MM.1S (cell line): Measurements from ENCODE around the gene SAMHD1.

ENCODE experiments used
- DNase-seq: peaks from one replicate; pipeline ENCODE4 v3.0.0-alpha.2; 2015
- H2AFZ ChIP-seq: fragments of 300-600 bp; sonication (generic); 2 replicates; pipeline ENCODE4 v1.6.0; 2016; ENCODE audit warnings: antibody characterized with exemption, low read length
- H3F3A ChIP-seq: fragments of 300-600 bp; sonication (generic); 2 replicates; pipeline ENCODE4 v1.6.1; 2016; ENCODE audit warnings: mild to moderate bottlenecking, antibody characterized with exemption, low read length, moderate library complexity, mixed read lengths; ENCODE audit not compliant: insufficient read depth
- H3K27ac ChIP-seq: fragments of 300-600 bp; sonication (generic); 2 replicates; pipeline ENCODE4 v1.5.1; 2016; ENCODE audit warnings: mild to moderate bottlenecking, low read length
- H3K27me3 ChIP-seq: fragments of 300-600 bp; sonication (generic); replicated peaks from 2 replicates; pipeline ENCODE4 v1.6.0; 2016; ENCODE audit warnings: low read length; ENCODE audit not compliant: insufficient read depth
- H3K36me3 ChIP-seq: fragments of 300-600 bp; sonication (generic); replicated peaks from 2 replicates; pipeline ENCODE4 v1.6.1; 2016; ENCODE audit warnings: mild to moderate bottlenecking, low read length, mixed read lengths; ENCODE audit not compliant: insufficient read depth
- H3K4me1 ChIP-seq: fragments of 300-600 bp; sonication (generic); 2 replicates; pipeline ENCODE4 v1.6.1; 2016; ENCODE audit warnings: low read length, mixed read lengths
- H3K4me2 ChIP-seq: fragments of 300-600 bp; sonication (generic); 2 replicates; pipeline ENCODE4 v1.6.0; 2016; ENCODE audit warnings: low read depth, low read length
- H3K4me3 ChIP-seq: fragments of 300-600 bp; sonication (generic); 2 replicates; pipeline ENCODE4 v1.5.1; 2016; ENCODE audit warnings: low read length, mixed read lengths
- H3K79me2 ChIP-seq: fragments of 300-600 bp; sonication (generic); 2 replicates; pipeline ENCODE4 v1.6.1; 2016; ENCODE audit warnings: mixed run types, low read length, mixed read lengths
- H3K9ac ChIP-seq: fragments of 300-600 bp; sonication (generic); 2 replicates; pipeline ENCODE4 v1.6.1; 2016; ENCODE audit warnings: low read length, mixed read lengths
- H3K9me2 ChIP-seq: fragments of 300-600 bp; sonication (generic); replicated peaks from 2 replicates; pipeline ENCODE4 v1.6.1; 2016; ENCODE audit warnings: mild to moderate bottlenecking, low read length, mixed read lengths; ENCODE audit not compliant: insufficient read depth
- H3K9me3 ChIP-seq: fragments of 300-600 bp; sonication (generic); replicated peaks from 2 replicates; pipeline ENCODE4 v1.6.1; 2016; ENCODE audit warnings: mild to moderate bottlenecking, low read length, mixed read lengths; ENCODE audit not compliant: insufficient read depth
- H4K20me1 ChIP-seq: fragments of 300-600 bp; sonication (generic); 2 replicates; pipeline ENCODE4 v1.6.1; 2016; ENCODE audit warnings: mild to moderate bottlenecking, low read length, moderate library complexity, mixed read lengths; ENCODE audit not compliant: insufficient read depth
- EZH2 ChIP-seq: fragments of 300-600 bp; sonication (generic); optimal IDR thresholded peaks from 2 replicates; pipeline ENCODE3; 2017; ENCODE audit warnings: low read depth, mild to moderate bottlenecking, antibody characterized with exemption, low read length, mixed read lengths
- EZH2phosphoT487 ChIP-seq: fragments of 300-600 bp; sonication (generic); IDR thresholded peaks from 2 replicates; pipeline ENCODE4 v1.6.1; 2018; ENCODE audit warnings: antibody characterized with exemption, low read length
- TF ChIP-seq, protein P1 (sequence below): fragments of 300-600 bp; sonication (generic); IDR thresholded peaks from 2 replicates; pipeline ENCODE4 v1.5.1; 2016; ENCODE audit warnings: antibody characterized with exemption, low read length, mixed read lengths

Gene SAMHD1

DNA sequence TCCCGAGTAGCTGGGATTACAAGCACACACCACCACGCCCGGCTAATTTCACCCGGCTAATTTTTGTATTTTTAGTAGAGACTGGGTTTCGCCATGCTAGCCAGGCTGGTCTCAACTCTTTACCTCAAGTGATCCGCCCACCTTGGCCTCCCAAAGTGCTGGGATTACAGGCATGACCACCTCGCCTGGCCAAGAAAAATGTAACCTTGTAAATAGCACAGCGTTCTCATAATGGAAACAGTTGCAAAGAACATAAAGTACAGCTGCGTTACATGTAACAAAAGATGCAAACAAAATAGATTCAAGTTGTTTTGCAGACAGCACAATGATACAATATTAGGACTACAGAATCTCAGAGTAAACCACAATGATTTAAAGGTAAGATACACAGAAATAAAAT lies 60.9 kb downstream of the SAMHD1 start:
- no peaks in the 10 kb centered on the region for H3K9me2 ChIP-seq
- no peaks in the 10 kb centered on the region for H3K36me3 ChIP-seq
- H3K9me3 ChIP-seq, result no peaks in the 10 kb centered on the region
- H3K4me2 ChIP-seq, result no peak overlapping the region
- H3K27ac ChIP-seq, result no peak overlapping the region
- H3K79me2 ChIP-seq, result no peaks in the 10 kb centered on the region
- H3K4me3 ChIP-seq, result no peak overlapping the region
- no peaks in the 10 kb centered on the region for H4K20me1 ChIP-seq
- no peaks in the 10 kb centered on the region for H3F3A ChIP-seq
- H3K27me3 ChIP-seq, result no peaks in the 10 kb centered on the region
- TF ChIP-seq EZH2 (no peak), EZH2phosphoT487 (no peak)
- TF ChIP-seq, protein P1, sequence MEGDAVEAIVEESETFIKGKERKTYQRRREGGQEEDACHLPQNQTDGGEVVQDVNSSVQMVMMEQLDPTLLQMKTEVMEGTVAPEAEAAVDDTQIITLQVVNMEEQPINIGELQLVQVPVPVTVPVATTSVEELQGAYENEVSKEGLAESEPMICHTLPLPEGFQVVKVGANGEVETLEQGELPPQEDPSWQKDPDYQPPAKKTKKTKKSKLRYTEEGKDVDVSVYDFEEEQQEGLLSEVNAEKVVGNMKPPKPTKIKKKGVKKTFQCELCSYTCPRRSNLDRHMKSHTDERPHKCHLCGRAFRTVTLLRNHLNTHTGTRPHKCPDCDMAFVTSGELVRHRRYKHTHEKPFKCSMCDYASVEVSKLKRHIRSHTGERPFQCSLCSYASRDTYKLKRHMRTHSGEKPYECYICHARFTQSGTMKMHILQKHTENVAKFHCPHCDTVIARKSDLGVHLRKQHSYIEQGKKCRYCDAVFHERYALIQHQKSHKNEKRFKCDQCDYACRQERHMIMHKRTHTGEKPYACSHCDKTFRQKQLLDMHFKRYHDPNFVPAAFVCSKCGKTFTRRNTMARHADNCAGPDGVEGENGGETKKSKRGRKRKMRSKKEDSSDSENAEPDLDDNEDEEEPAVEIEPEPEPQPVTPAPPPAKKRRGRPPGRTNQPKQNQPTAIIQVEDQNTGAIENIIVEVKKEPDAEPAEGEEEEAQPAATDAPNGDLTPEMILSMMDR, result no peak
- no peak for DNase-seq
- H2AFZ ChIP-seq, result no peak overlapping the region
- peaks cover 5% of the 10 kb centered on the region for H3K4me1 ChIP-seq
- no peak overlapping the region for H3K9ac ChIP-seq

DNA sequence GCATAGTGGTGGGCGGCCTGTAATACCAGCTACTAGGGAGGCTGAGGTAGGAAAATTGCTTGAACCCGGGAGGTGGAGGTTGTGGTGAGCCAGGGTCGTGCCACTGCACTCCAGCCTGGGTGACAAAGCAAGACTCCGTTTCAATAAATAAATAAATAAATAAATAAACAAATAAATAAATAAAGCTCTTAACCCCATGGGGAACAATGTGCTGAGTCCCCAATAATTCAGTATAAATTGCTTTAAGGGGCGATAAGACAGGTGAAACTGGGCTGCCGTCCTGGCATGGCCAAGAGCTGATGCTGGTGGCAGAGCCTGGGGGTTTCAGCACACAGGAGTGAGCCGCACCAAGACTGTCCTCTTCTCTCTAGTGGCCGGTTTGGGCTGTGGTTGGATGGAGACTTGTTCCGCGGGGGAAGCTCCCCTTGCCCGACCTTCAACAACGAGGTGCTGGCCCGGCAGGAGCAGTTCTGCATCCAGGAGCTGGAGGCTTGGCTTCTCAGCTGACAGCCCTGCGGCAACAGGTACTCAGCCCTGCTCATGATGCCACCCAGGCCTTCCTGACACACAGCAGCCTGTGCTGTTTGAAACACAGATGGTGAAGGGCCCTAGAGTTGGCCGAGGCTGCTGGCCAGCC lies 62.5 kb downstream of the SAMHD1 start:
- no peak overlapping the region for H2AFZ ChIP-seq
- H3K36me3 ChIP-seq, result no peaks in the 10 kb centered on the region
- H3K9me2 ChIP-seq, result no peaks in the 10 kb centered on the region
- H3K4me1 ChIP-seq, result peaks cover 5% of the 10 kb centered on the region
- H3F3A ChIP-seq, result no peaks in the 10 kb centered on the region
- H4K20me1 ChIP-seq, result no peaks in the 10 kb centered on the region
- no peak for DNase-seq
- no peak overlapping the region for H3K4me2 ChIP-seq
- no peaks in the 10 kb centered on the region for H3K79me2 ChIP-seq
- H3K9ac ChIP-seq, result no peak overlapping the region
- H3K4me3 ChIP-seq, result no peak overlapping the region
- no peaks in the 10 kb centered on the region for H3K9me3 ChIP-seq
- no peak overlapping the region for H3K27ac ChIP-seq
- no peaks in the 10 kb centered on the region for H3K27me3 ChIP-seq
- TF ChIP-seq EZH2 (no peak), EZH2phosphoT487 (no peak)
- TF ChIP-seq, protein P1, result no peak

DNA sequence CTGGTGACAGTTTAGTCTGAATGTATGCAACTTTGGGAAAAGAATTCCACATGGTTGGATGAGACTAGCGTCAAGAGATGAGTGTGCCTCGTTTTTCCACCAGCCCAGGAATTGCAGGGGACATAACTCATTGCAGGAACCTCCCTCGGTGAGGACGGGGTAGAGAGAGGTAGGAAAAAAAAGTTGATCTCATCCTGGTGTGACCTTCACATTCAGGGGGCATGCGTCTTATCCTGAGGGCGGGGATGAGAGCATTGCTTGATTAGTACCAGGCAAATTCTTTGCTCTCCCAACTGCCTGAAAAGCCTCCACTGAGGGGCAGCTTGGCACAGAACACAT lies 63.8 kb downstream of the SAMHD1 start:
- no peaks in the 10 kb centered on the region for H3K36me3 ChIP-seq
- no peak overlapping the region for H3K4me2 ChIP-seq
- no peak overlapping the region for H2AFZ ChIP-seq
- H3K4me1 ChIP-seq, result peaks cover 5% of the 10 kb centered on the region
- H3F3A ChIP-seq, result no peaks in the 10 kb centered on the region
- H3K4me3 ChIP-seq, result no peak overlapping the region
- no peaks in the 10 kb centered on the region for H3K9me2 ChIP-seq
- DNase-seq, result no peak
- TF ChIP-seq EZH2phosphoT487 (no peak), EZH2 (no peak)
- TF ChIP-seq, protein P1, result no peak
- H3K9ac ChIP-seq, result no peak overlapping the region
- H3K9me3 ChIP-seq, result no peaks in the 10 kb centered on the region
- H3K79me2 ChIP-seq, result no peaks in the 10 kb centered on the region
- no peaks in the 10 kb centered on the region for H4K20me1 ChIP-seq
- H3K27me3 ChIP-seq, result no peaks in the 10 kb centered on the region
- H3K27ac ChIP-seq, result no peak overlapping the region
